Non-pigmented ciliary epithelial cell (primary cell): Measurements from ENCODE around the gene TTK.

Source experiments
- DNase-seq: peaks from one replicate; pipeline ENCODE4 v3.0.0-alpha.2; 2010; ENCODE audit warnings: low read depth

The TTK gene

DNA sequence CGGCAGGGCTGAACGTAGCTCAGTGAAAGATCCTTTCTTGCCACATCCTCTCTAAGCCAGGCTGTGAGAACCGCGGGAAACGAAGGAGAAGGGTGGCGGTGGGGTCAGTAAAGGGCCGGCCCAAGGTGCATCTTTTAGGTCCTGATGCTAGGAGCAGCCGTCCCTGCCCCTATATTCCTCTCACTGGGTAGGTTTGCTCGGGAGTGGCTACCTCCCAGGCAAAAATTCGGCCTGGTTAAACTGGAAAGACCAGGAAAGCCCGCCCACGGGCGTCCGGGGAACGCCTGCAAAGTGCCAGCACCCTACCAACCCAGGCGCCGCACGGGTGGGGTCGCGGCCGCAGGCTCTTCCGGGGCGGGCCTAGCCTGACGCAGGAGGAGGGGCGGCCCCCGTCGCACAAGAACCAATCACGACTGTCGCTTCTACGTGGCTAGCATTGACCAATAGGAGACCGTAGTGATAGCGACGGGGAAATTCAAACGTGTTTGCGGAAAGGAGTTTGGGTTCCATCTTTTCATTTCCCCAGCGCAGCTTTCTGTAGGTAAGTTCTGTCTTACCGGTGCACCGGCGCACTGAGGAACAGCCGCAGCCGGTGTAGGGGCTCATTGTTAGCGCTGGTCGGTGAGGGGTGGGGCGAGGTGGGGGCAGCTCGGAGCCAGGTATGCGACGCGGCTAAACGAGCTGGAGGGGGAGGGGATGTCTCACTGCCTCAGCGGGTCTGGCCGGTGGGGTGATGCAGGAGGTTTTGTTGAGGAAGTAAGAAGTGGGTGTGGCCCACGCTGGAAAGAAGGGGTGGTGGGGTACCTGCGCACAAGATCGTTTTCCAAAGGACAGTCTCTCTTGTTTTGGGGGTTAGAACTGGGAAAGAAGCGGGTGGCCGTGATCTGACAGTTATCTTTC lies at the start of gene TTK:
TTK (plus strand) TSS at position 477 of the 900 bp plus-strand sequence. CDS start 1,195 bp downstream, outside the sequence.
- peak; percentile 73 for DNase-seq

DNA sequence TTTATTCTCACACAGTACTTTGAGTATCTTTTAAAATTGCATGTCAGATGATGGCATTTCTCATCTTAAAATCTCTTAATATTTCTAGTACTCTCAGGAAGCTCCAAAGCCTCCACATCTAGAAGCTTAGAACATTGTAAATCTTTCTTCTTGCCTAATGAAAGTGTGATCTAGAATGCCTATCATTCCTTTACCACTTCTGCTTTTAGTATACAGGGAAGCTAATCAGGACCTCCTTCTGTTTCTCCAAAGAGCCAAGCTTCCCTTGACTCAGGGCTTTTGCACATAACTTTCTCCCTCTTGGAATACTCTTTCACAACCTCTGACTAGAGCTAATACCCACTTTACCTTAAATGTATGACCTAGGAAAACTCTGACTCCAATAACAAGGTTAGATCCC lies 49.6 kb upstream of the TTK start:
- no peak for DNase-seq

DNA sequence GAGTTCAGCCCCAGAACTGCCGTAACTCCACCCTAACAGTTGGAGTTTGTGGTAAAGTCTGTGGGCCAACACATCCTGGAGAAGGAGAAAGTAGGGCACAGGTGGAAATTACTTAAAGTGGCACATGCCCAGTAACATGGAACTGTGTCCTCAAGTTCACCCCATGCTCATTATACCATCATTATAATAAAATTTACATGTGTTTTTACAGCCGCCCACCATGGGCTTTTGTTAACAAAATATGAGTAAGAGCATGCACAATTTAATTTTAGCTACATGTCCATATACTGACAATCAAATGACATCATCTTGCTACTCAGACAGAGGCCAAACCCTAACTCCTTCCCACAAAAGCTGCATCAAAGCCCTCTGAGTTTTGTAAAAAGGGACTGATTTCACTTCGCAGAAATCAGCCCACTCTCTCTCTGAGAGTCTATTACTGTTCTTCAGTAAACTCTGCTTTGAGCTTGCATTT lies 39.8 kb upstream of the TTK start:
- no peak for DNase-seq

DNA sequence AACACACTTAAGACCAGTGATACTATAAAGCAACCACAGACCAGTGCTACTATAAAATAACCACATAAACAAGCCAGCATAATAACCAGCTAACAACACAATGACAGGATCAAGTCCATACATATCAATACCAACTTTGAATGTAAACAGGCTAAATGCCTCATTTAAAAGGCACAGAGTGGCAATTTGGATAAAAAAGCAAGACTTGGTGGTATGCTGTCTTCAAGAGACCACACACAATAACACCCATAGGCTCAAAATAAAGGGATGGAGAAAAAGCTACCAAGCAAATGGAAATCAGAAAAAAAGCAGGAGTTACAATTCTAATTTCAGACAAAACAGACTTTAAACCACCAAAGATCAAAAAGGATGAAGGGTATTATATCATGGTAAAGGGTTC lies 37.3 kb upstream of the TTK start:
- no peak for DNase-seq

DNA sequence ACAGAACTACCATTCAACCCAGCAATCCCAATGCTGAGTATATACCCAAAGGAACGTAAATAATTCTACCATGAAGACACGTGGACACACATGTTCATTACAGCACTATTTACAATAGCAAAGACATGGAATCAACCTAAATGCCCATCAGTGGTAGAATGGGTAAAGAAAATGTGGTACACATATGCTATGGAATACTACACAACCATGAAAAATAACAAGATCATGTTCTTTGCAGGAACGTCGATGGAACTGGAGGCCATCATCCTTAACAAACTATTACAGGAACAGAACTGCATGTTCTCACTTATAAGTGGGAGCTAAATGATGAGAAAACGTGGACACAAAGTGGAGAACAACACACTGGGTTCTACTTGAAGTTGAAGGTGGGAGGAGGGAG lies 34.7 kb upstream of the TTK start:
- no peak for DNase-seq

DNA sequence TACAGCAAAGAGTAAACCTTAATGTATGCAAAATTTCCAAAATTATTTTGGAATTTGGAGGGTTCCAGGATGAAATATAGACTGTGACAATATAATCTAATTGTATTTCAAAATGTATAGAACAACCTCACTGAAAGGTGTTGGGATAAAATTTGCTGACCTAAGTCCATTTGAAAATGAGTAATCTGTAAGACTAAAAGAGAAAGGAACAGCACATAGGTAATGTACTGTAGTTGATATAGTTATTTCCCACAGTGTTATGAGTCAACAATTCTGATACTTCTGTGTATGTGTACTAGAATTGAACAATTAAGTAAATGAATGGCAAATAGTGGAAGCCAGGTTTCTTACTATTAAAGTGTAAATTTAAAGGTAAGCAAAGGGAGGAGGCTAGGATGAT lies 33.3 kb upstream of the TTK start:
- DNase-seq: no peak

DNA sequence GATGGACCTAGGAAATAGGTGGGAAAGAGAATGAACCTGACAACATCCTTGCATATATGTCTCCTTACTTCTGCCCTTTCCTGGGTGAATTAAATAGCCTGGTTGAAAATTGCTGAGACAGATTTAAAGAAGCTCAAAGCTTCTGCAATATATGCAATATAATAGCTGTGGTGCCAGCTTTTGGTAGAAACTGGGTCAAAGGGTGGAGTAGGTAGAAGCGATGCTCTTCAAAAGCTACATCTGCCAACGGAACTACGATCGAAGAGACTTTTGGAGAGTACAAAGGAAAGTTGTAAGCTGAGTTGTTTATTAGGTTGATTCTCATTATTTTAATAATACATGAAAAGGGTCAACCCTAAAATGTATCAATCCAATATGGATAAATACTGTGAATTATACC lies 22.8 kb upstream of the TTK start:
- no peak for DNase-seq

DNA sequence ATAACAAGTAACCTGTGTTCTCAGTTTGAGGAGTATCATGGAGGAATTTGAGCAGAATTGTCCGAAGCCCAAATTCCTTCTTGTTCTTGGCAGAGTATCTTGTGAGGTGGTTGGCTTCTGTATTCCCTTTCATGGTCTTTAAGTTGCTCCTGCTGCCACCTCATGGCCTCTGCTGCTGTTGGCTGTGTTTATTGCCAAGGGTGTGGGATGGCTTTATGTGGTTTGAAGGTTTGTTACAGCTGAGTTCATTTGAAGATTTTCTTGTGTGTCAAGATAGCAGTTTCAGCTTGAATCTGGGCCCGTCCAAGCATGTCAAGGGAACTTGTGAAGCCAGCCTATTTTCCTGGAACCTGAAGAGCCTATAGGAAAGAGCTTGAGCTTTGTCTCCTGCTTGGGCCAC lies 20.2 kb upstream of the TTK start:
- no peak for DNase-seq

DNA sequence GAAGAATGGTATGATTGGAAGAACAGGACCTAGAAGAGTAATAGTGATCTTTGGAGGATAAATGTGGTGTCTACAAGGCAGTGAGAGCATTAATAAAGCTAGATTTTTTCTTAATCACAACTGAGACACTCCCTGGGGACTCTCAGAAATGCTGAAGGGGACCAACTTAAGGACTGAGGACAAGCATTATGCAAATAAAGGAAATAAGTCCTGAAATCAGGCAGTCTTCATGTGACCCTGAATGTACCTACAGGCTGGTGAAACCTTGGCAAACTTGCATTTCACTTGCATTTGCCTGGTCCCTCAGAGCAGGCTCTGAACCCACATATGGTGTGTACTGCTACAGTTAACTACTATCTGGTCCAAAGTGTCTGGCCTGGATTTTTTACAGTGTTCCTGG lies 19.3 kb upstream of the TTK start:
- DNase-seq: no peak

DNA sequence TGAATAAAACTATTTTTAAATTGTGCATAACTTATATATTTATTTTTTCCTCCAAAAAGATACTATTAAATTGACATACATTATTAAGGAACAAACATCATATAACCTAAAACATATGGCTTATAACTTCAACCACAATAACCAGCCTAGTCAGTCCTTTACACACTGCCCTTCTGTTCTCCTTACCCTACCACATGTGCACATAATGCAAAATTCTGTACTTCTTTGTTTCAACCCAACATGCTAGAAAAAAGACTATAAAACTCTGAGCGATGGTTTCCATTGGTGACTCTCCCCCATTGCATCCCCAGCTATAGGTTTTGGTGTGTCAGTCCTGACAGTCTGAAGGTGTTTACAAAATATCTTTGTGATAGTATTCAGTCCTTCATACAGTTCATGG lies 14.8 kb upstream of the TTK start:
- DNase-seq: no peak

DNA sequence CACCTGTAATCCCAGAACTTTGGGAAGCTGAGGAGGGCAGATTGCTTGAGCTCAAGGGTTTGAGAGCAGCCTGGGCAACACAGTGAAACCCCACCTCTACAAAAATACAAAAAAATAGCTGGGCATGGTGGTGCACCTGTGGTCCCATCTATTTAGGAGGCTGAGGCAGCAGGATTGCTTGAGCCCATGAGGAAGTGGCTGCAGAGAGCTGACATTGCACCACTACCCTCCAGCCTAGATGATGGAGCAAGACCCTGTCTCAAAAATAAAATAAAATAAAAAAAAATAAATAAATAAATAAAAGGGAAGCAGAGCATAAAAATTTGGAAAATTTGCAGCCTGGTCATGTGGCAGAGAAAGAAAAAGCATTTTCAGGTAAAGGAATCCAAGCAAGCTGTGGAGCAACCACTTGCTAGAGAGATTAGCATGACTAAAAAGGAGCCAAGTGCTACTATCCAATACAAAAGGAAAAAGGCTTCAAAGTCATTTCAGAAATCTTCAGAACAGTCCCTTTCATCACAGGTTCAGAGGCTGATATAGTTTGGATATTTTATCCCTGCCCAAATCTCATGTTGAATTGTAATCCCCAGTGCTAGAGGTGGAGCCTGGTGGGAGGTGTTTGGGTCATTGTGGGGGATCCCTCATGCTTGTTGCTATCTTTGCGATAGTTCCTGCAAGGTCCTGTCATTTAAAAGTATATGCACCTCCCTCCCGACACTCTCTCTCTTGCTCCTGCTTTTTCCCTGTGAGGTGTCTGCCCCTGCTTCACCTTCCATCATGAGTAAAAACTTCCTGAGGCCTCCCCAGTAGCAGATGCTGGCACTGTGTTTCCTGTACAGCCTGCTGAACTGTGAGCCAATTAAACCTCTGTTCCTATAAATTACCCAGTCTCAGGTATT lies 11.2 kb upstream of the TTK start:
- no peak for DNase-seq

DNA sequence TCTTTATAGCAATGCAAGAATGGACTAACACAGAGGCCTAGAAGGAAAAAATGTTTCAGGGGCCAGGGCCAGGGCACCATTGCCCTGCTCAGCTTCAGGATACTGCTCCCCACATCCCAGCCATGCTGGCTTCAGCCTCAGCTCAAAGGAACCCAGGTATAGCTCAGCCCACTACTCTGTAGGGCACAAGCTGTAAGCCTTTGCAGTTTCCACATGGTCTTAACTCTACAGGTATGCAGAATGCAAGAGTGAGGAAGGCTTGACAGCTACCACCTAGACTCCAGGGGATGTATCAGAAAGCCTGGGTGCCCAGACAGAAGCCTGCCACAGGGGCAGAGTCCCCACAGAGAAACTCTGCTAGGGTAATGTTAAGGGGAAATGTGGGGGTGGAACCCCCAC lies 10.5 kb upstream of the TTK start:
- DNase-seq: no peak

DNA sequence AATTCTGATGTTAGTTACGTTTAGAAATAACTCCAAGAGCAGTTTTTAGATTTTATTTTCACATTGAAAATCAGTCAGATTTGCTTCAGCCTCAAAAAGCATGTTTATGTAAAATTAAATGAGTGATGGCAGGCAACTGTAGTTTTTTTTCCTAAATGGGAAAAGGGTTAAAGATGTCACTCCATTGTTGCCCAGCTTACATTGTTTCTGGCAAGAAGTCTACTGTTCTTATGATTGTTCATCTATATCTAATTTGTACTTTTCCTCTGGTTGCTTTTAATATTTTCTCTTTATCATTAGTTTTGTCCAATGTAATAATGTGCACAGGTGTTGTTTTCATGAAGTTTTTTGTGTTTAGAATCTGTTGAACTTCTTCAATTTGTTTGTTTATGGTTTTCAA lies 6.7 kb upstream of the TTK start:
- DNase-seq: no peak

DNA sequence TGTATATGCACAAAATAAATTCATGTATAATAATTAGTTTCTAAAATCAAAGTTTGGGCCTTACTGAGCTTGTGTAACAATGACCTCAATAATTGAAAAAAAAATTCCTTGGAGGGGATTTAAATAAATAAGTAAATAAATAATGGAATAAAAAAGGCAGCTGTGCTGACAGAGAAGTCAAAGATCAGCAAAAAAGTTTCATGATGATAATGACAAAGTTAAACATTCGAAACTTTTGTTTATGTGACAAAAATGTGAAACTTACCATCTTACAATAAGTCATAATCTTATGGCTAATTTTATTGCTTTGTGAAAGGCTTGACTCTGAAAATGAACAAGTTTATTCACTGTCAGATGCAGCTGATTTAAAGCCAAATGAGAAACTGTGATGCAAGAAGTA lies 3.1 kb upstream of the TTK start:
- DNase-seq: no peak

DNA sequence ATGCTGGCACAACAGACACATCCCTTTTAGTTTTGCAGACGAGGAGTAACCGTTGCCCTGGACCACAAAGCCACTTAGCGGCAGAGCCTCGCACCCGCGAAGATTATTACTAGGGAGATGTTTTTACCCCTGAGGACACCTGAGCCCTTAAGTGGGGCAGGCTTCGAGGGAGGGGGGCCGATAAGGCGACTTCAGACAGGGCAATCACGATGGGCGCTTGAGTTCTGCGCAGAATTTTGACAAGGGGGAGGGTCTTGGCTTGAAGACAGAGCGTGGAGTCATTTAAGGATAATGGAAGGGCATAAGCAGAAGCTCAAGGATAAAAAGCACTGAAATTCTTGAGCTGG lies 650 bp upstream of the TTK start:
- no peak for DNase-seq

DNA sequence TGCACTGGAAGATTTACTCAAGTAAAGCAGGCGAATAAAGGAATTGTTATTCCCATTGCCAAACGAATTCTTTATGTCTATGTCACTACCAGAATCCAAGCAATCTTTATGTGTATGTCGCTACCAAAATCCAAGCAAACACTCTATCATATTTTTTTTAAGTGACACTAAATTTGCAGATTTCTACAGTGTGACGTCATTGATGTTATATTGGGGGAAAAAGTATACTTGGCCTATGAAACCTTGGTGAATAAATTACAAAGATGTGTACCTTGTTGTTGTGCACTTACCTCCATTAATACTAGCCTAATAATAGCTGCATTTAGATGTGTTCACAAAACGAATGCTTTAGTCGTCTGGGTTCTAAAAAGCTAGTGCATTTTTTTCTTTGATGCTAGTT lies 957 bp downstream of the TTK start:
- DNase-seq: no peak

DNA sequence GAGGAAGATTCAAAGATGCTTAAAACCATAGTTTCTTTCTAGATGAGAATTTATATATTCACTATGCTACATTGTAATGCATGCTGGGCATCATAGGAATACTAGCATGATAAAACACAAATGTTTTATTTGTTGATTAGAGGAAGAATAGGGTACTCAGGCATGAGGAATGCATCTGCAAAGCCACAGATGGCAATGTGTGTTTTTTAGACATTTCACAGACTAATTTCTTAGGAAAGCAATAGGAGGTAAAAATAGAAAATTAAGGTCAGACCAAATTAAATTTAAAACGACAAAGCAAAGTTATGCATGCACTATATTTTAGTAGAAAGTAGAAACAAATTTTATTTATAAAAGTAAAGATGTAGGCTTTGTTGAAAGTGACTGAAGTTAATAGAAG lies 2.1 kb downstream of the TTK start:
- no peak for DNase-seq

DNA sequence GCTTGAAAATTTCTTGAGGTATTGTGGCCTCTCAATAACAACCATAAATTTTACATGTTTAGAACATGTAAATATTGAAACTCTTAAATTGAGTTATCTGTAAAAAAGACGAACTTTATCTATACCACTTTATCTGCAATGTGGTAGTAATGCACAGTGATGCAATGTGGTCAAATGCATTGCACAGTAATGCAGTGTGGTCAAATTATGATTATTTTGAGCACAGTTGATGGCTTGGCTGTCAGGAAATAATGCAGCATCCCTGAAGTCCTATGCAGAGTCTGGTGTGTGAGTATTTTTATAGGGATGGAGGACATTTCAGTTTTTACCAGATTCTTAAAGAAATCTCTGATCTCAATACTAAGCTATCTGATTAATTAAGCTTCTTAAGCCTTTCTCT lies 5.1 kb downstream of the TTK start:
- no peak for DNase-seq

DNA sequence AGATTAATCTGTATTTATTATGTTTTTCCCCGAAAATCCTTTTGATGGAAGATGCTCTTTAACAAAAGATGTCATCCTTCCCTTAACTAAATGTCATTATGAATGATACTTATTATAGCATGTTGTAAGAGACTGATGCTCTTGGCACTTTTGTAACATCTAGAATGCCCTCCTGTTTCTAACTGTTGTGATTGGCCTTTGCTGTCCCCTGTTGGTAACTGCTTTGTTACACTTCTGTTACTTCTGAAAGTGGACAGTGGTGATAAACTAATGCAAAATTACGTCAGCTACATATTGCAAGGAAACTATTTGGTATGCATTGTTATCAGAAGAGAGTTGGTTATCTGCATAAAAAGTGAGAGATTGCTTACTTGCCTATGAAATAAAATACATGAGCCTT lies 5.8 kb downstream of the TTK start:
- DNase-seq: no peak

DNA sequence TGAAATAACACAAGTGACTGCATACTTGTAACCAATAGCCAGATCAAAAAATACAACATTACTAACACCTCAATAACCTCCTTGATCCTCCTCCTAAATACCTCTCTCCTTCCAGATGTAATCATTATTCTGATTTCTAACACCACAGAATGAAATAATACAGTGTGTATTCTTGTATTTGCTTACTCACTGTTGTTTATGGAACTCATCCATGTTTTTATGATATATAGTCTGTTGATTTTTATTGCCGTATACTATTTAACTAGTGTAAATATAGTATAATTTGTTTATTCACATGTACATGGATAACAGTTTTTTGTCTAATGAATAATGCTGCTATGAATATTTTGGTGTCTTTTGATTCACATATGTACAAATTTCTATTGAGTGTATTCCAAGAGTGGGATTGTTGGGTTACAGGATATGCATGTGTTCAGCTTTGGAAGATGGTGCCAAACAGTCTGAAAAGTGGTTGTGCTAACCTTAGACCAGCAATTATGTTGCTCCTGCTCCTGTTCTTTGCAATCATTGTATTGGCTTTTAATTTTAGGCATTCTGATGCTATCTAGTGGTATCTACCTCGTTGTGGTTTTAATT lies 11.5 kb downstream of the TTK start:
- DNase-seq: no peak

DNA sequence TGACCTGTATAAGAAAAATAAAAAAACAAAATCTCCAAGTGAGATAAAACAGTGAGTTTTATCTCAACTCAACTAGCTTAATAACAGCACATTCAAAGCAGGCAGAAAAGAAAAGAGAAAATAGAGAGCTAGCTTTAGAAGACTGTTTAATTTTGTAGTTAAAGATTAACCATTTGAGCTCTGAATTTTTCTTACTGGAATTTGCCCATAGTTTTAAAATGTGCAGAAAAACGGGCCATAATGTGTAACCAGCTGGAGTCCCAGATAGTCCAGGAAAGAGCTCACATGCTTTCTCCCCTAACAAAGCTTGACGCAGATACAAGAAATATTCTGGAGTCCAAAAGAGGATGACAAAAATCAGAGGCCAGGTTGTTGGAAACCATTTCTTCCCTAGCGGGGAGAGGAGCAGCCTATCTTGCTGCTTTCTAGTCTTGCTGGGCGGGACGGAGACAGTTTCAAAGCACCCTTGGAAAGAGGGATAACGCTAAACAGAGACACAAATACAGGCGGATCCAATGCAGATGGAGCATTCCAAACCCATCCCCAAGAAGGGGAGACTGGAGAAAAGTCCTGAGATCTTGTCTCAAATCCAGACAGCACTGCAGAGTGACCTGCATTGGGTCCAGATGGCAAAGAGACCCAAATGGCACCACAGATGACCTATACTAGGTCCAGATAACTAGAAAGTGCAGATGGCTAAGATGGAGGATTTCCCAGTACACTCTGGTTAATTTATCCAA lies 16.1 kb downstream of the TTK start:
- DNase-seq: no peak

DNA sequence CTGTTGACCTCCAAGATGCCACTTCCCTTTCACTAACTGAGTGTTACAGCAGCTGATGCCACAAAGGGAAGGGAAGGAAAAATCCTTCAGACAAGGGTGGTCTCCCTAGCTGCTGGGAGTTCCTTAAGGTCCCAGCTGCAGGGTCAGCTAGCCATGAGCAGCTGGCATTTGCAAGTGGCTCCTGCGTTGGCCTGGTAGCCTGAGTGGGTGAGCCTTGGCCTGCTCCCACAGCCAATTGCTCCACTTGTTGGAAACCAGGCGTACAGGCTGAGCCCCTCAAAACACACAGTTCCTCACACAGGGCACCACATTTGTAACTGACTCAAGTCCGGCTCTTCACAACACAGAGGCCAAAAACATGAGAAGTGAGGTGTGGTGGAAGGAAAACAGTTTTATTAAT lies 16.7 kb downstream of the TTK start:
- no peak for DNase-seq
